ENCODE measurements around the gene PPY. TPM values are rescaled to one million over a fixed set of nuclear protein-coding genes. Genes with fewer than 3 reads are reported as not detected.

The PPY gene
- polyA plus RNA-seq, 3 donors = 89.3 TPM; not detected in 2

DNA sequence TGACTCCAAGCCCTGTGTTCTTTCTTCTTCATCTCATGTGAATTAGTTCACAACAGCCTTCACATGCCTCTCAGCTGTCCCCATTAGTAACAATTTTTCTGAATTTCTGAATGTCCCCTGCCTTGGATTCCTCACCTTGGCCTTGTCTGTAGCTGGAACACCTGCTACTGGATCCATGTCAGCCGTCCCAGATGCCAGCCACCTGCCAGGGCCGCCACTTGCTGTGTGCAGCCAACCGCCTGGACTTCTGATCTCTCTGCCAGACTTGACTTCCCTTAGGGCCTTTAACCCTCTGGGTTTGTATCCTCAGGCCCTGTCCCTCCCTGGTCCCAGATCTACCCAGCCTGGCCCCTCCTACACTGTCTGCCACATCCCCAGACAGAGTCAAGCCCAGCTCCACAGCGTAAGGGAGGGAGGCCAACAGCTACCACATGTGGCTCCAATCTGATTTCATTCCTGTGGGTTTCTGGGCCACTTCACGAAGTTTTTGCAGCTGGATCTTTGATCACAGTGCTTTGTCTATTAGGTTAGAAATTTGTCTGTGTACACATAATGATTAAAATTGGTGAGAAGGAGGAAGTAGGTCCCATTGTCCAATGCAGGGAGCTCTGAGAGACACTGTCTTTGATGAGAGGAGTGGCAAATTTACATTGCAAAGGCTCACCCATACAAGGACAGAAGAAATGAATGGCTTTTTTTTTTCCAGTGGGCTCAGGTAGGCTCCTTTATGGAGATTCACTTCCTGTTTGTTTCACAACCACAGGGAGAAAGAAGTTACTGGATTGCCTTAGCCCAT lies 50.2 kb downstream of the PPY start:
- 36 to 91% (median 90%) methylated on average over 5 of the region's 5 CpGs for WGBS, 3 donors
- H3K27ac ChIP-seq (ENCODE audit: low read depth, low read length) = no peak overlapping the region

Other genes starting within 250 kb of the PPY start
- not detected for gene SOST, start 183.7 kb downstream of the PPY start, polyA plus RNA-seq
- gene DUSP3, start 163.5 kb downstream of the PPY start, polyA plus RNA-seq = 10 to 100 TPM; 25.2 to 52.0 (median 36.2) TPM
- not detected for gene CFAP97D1, start 162.0 kb downstream of the PPY start, polyA plus RNA-seq
- 1 to 10 TPM; 4.9 to 7.0 (median 5.6) TPM for gene MPP3, start 109.3 kb downstream of the PPY start, polyA plus RNA-seq
- gene CD300LG, start 95.3 kb downstream of the PPY start, polyA plus RNA-seq = 100 to 1,000 TPM in 1 of 3 donors, 10 to 100 TPM in 1, 1 to 10 TPM in 1; 7.2 to 117 (median 44.2) TPM
- gene MPP2, start 34.9 kb downstream of the PPY start, polyA plus RNA-seq = 1 to 10 TPM in 1 of 3 donors, under 1 TPM in 2; 0.61 to 3.3 (median 0.71) TPM
- not detected for gene PYY, start 11.5 kb upstream of the PPY start, polyA plus RNA-seq
- 1 to 10 TPM in 1 of 3 donors, under 1 TPM in 2; 0.34 to 1.0 (median 0.45) TPM for gene NAGS, start 62.1 kb upstream of the PPY start, polyA plus RNA-seq
- 10 to 100 TPM; 18.7 to 35.4 (median 22.9) TPM for gene TMEM101, start 72.5 kb upstream of the PPY start, polyA plus RNA-seq
- gene LSM12, start 124.2 kb upstream of the PPY start, polyA plus RNA-seq = 10 to 100 TPM; 13.7 to 30.6 (median 28.6) TPM
- gene G6PC3, start 128.3 kb upstream of the PPY start, polyA plus RNA-seq = 10 to 100 TPM; 39.4 to 85.3 (median 39.5) TPM
- 10 to 100 TPM; 19.3 to 37.6 (median 34.1) TPM for gene HDAC5, start 181.2 kb upstream of the PPY start, polyA plus RNA-seq
- gene HROB, start 199.5 kb upstream of the PPY start, polyA plus RNA-seq = 1 to 10 TPM in 2 of 3 donors, under 1 TPM in 1; 0.37 to 2.7 (median 2.6) TPM
- under 1 TPM in 2 of 3 donors, not detected in 1; 0.13 to 0.92 TPM for gene ASB16, start 228.2 kb upstream of the PPY start, polyA plus RNA-seq
- gene TMUB2, start 244.5 kb upstream of the PPY start, polyA plus RNA-seq = 10 to 100 TPM; 20.7 to 33.5 (median 28.7) TPM

All from adipose tissue (tissue), 3 donors.